OCI-LY3 (cell line): Measurements from ENCODE around the gene UBE2R2.

Experiments used
- CTCF ChIP-seq: fragments of 200-600, 300-600 bp; sonication (generic); IDR thresholded peaks from 2 replicates; pipeline ENCODE4 v1.5.1; 2014; ENCODE audit warnings: antibody characterized with exemption, low read length, low read depth
- EZH2phosphoT487 ChIP-seq: fragments of 200-600 bp; shearing (Covaris generic); IDR thresholded peaks from 2 replicates; pipeline ENCODE4 v1.6.1; 2018; ENCODE audit warnings: antibody characterized with exemption, mixed run types, low read depth

GRCh38 chr9:33932078-33932807, 115.3 kb downstream of the UBE2R2 start:
- TF ChIP-seq CTCF, result no peak
- no peak for TF ChIP-seq EZH2phosphoT487
